Panc1 (cell line): ENCODE results near the gene TMC7.
"Not testable (repeated sequence)": the region's sequence is repeated elsewhere in the genome, so short reads cannot be mapped to it uniquely, and the experiment has no call there.

Experiments used
- CTCF ChIP-seq: fragments of 450-650 bp; IDR thresholded peaks from 2 replicates; pipeline ENCODE4 v1.5.1; 2017; ENCODE audit warnings: mild to moderate bottlenecking
- POLR2AphosphoS5 ChIP-seq: IDR thresholded peaks from 2 replicates; pipeline ENCODE4 v1.6.1; 2012; ENCODE audit warnings: mild to moderate bottlenecking, low read depth, low read length, moderate library complexity
- REST ChIP-seq, 2 experiments: IDR thresholded peaks; 2 replicates each; pipeline ENCODE4 v1.6.1; 2011 to 2012; ENCODE audit warnings: low read depth in 2 of 2, control low read depth in 1 of 2, low read length in 1 of 2, mild to moderate bottlenecking in 1 of 2, moderate library complexity in 1 of 2; ENCODE audit not compliant: insufficient read depth in 1 of 2
- SIN3A ChIP-seq: IDR thresholded peaks from 2 replicates; pipeline ENCODE4 v1.6.1; 2012; ENCODE audit warnings: low read depth, mild to moderate bottlenecking, low read length, moderate library complexity, borderline replicate concordance; ENCODE audit not compliant: insufficient read depth

- TF ChIP-seq CTCF; POLR2AphosphoS5; SIN3A; REST (IDR thresholded peaks at IDR 0.05; ENCODE audit: insufficient read depth in 1 of 2, low read depth in 2 of 2, low read length in 1 of 2): not testable (repeated sequence)
Observed at GRCh38 chr16:18995406-18995805, 11.7 kb downstream of the TMC7 start.
